HG02885 (cell line): ENCODE data around the gene CAPN13.
"Not testable (repeated sequence)": the region's sequence is repeated elsewhere in the genome, so short reads cannot be mapped to it uniquely, and the experiment has no call there.

ENCODE experiments used
- ATAC-seq: cut with Tn5 transposase; IDR thresholded peaks from one replicate; pipeline ENCODE4 v1.9.1; 2021; ENCODE audit warnings: mild to moderate bottlenecking; ENCODE audit not compliant: unreplicated experiment, poor library complexity

CAPN13 gene

GRCh38 chr2:30707304-30707903 is 99.8 kb downstream of the CAPN13 start:
- ATAC-seq: no peak

- peak; percentile 64 for ATAC-seq
Measured at GRCh38 chr2:30706534-30707303, 100.5 kb downstream of the CAPN13 start.

GRCh38 chr2:30705711-30706533 is 101.3 kb downstream of the CAPN13 start:
- ATAC-seq: no peak

GRCh38 chr2:30705056-30705455 is 102.2 kb downstream of the CAPN13 start:
- no peak for ATAC-seq

GRCh38 chr2:30704309-30705020 is 102.8 kb downstream of the CAPN13 start:
- ATAC-seq: no peak

- ATAC-seq: no peak
Measured at GRCh38 chr2:30702694-30703093, 104.6 kb downstream of the CAPN13 start.

- no peak for ATAC-seq
Measured at GRCh38 chr2:30701782-30702181, 105.5 kb downstream of the CAPN13 start.

GRCh38 chr2:30697242-30698103 is 109.8 kb downstream of the CAPN13 start:
- ATAC-seq: not testable (repeated sequence)

GRCh38 chr2:30695749-30696148 is 111.5 kb downstream of the CAPN13 start:
- no peak for ATAC-seq

GRCh38 chr2:30694286-30695055 is 112.8 kb downstream of the CAPN13 start:
- no peak for ATAC-seq

GRCh38 chr2:30693821-30694281 is 113.4 kb downstream of the CAPN13 start:
- ATAC-seq: no peak

GRCh38 chr2:30692829-30693275 is 114.4 kb downstream of the CAPN13 start:
- ATAC-seq: no peak

- ATAC-seq: no peak
Measured at GRCh38 chr2:30691948-30692828, 115.1 kb downstream of the CAPN13 start.

- ATAC-seq: no peak
Measured at GRCh38 chr2:30691091-30691947, 115.9 kb downstream of the CAPN13 start.

- ATAC-seq: no peak
Measured at GRCh38 chr2:30690126-30690561, 117.1 kb downstream of the CAPN13 start.

- no peak for ATAC-seq
Measured at GRCh38 chr2:30689496-30690125, 117.6 kb downstream of the CAPN13 start.
